DMS 273 (cell line): ENCODE measurements around the gene PINLYP.

Source experiments
- DNase-seq: peaks from one replicate; lab custom pipeline; 2025; ENCODE audit not compliant: unreplicated experiment; lab: John Stamatoyannopoulos, UW

PINLYP gene

DNA sequence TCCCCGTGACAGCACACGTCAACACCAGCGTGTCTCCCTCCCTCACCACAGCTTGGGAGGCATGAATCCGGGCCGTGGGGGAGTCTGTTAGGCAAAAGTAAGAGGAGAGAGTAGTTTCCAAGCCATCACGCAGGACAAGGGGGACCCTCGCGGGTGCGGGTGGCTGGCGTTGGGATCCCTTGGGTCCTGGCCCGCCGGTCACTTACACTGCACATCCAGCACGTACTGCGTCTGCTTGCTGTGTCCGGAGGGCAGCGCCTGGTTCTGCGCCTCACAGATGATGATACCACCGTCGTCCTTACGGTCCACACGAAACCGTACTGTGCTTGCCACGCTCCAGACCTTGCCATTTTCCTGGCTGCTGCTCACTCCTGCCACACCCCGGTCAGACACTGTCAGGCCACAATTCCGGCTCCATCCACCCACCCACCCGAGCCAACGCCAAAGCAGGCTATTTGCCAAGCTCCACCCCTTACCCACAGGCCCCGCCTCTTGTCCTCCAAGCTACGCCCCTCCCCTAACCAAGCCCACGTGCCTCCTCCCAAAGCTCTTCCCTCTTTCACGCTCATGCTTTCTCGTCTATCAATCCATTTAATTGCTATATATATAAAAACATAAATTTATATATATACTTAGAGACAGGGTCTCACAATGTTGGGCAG, 50.4 kb downstream of the PINLYP start:
- peak; percentile 20 for DNase-seq

- DNase-seq = no peak
Observed at GRCh38 chr19:43626838-43627237, 51.2 kb downstream of the PINLYP start.

GRCh38 chr19:43628646-43629326, 53.2 kb downstream of the PINLYP start:
- no peak for DNase-seq

DNA sequence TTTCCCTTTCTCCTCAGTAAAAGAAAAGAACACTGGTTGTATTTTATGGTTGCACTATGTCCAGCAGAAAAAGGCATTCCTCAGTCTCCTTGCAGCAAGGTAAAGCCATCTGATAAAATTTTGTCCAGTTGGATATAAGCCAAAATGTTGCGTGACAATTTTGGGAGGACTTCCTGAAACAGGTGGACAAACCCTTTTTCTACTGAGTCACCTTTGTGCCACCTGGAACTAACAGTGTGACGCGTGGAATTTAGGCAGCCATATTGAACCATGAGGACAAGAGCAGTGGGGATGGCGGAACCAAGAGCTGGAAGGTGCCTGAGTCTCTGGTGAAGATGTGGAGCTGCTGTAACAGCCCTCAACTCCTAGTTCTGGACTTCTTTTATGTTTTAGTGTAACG, 55.9 kb downstream of the PINLYP start:
- no peak for DNase-seq
